Measurements from ENCODE around the gene ZBTB45. TPM values are rescaled to one million over a fixed set of nuclear protein-coding genes. Genes with fewer than 3 reads are reported as not detected.

Gene ZBTB45
- total RNA-seq, 1 donor = 4.7 TPM

GRCh38 chr19:58518256-58519086, 1.1 kb downstream of the ZBTB45 start:
- no peak for DNase-seq (ENCODE audit: low read depth)
- peak overlapping the region; percentile 85 for H3K4me3 ChIP-seq (ENCODE audit: low read depth, low read length)
- no peak for TF ChIP-seq CTCF (IDR thresholded peaks at IDR 0.05; ENCODE audit: insufficient read depth, low read depth, low read length)

- no peak for DNase-seq (ENCODE audit: low read depth)
- H3K4me3 ChIP-seq (ENCODE audit: low read depth, low read length) = no peak overlapping the region
- TF ChIP-seq CTCF (IDR thresholded peaks at IDR 0.05; ENCODE audit: insufficient read depth, low read depth, low read length) = no peak
Observed at GRCh38 chr19:58516964-58517833, 2.4 kb downstream of the ZBTB45 start.

- DNase-seq (ENCODE audit: low read depth) = no peak
- no peak overlapping the region for H3K4me3 ChIP-seq (ENCODE audit: low read depth, low read length)
- no peak for TF ChIP-seq CTCF (IDR thresholded peaks at IDR 0.05; ENCODE audit: insufficient read depth, low read depth, low read length)
Observed at GRCh38 chr19:58516246-58516836, 3.3 kb downstream of the ZBTB45 start.

GRCh38 chr19:58515259-58515658, 4.4 kb downstream of the ZBTB45 start:
- DNase-seq (ENCODE audit: low read depth) = no peak
- TF ChIP-seq CTCF (IDR thresholded peaks at IDR 0.05; ENCODE audit: insufficient read depth, low read depth, low read length) = no peak
- no peak overlapping the region for H3K4me3 ChIP-seq (ENCODE audit: low read depth, low read length)

- TF ChIP-seq CTCF (IDR thresholded peaks at IDR 0.05; ENCODE audit: insufficient read depth, low read depth, low read length) = no peak
- peak overlapping the region; percentile 50 for H3K4me3 ChIP-seq (ENCODE audit: low read depth, low read length)
- DNase-seq (ENCODE audit: low read depth) = no peak
Observed at GRCh38 chr19:58514564-58515022, 5.0 kb downstream of the ZBTB45 start.

- peak; percentile 68 for TF ChIP-seq CTCF (IDR thresholded peaks at IDR 0.05; ENCODE audit: insufficient read depth, low read depth, low read length)
- DNase-seq (ENCODE audit: low read depth) = peak; percentile 83
- H3K4me3 ChIP-seq (ENCODE audit: low read depth, low read length) = peak overlapping the region; percentile 50
Observed at GRCh38 chr19:58513694-58514563, 5.7 kb downstream of the ZBTB45 start.
